ENCODE data around the gene PDE8B.

The PDE8B gene

GRCh38 chr5:77180167-77181081 lies 30.1 kb upstream of the PDE8B start:
- TF ChIP-seq GATA3 (IDR thresholded peaks at IDR 0.05; ENCODE audit: low read depth, low read length) (no peak), GATA2 (IDR thresholded peaks at IDR 0.05; ENCODE audit: low read depth, low read length) (no peak)

GRCh38 chr5:77181173-77181572 lies 29.3 kb upstream of the PDE8B start:
- TF ChIP-seq GATA3 (IDR thresholded peaks at IDR 0.05; ENCODE audit: low read depth, low read length) (no peak), GATA2 (IDR thresholded peaks at IDR 0.05; ENCODE audit: low read depth, low read length) (no peak)

- TF ChIP-seq GATA2 (IDR thresholded peaks at IDR 0.05; ENCODE audit: low read depth, low read length), result no peak
- TF ChIP-seq GATA3 (IDR thresholded peaks at IDR 0.05; ENCODE audit: low read depth, low read length), result no peak
Measured at GRCh38 chr5:77181596-77182304, 28.7 kb upstream of the PDE8B start.

GRCh38 chr5:77182367-77182766 lies 28.1 kb upstream of the PDE8B start:
- TF ChIP-seq GATA3 (IDR thresholded peaks at IDR 0.05; ENCODE audit: low read depth, low read length), result no peak
- TF ChIP-seq GATA2 (IDR thresholded peaks at IDR 0.05; ENCODE audit: low read depth, low read length), result no peak

- TF ChIP-seq GATA2 (IDR thresholded peaks at IDR 0.05; ENCODE audit: low read depth, low read length) (no peak), GATA3 (IDR thresholded peaks at IDR 0.05; ENCODE audit: low read depth, low read length) (no peak)
Measured at GRCh38 chr5:77186652-77187370, 23.7 kb upstream of the PDE8B start.

GRCh38 chr5:77189421-77189820 lies 21.1 kb upstream of the PDE8B start:
- TF ChIP-seq GATA2 (IDR thresholded peaks at IDR 0.05; ENCODE audit: low read depth, low read length), result no peak
- no peak for TF ChIP-seq GATA3 (IDR thresholded peaks at IDR 0.05; ENCODE audit: low read depth, low read length)

- TF ChIP-seq GATA2 (IDR thresholded peaks at IDR 0.05; ENCODE audit: low read depth, low read length), result no peak
- TF ChIP-seq GATA3 (IDR thresholded peaks at IDR 0.05; ENCODE audit: low read depth, low read length), result no peak
Measured at GRCh38 chr5:77192441-77193050, 17.9 kb upstream of the PDE8B start.

- TF ChIP-seq GATA3 (IDR thresholded peaks at IDR 0.05; ENCODE audit: low read depth, low read length), result no peak
- no peak for TF ChIP-seq GATA2 (IDR thresholded peaks at IDR 0.05; ENCODE audit: low read depth, low read length)
Measured at GRCh38 chr5:77194762-77195161, 15.7 kb upstream of the PDE8B start.

GRCh38 chr5:77197840-77198554 lies 12.5 kb upstream of the PDE8B start:
- TF ChIP-seq GATA3 (IDR thresholded peaks at IDR 0.05; ENCODE audit: low read depth, low read length) (no peak), GATA2 (IDR thresholded peaks at IDR 0.05; ENCODE audit: low read depth, low read length) (no peak)

- TF ChIP-seq GATA2 (IDR thresholded peaks at IDR 0.05; ENCODE audit: low read depth, low read length) (no peak), GATA3 (IDR thresholded peaks at IDR 0.05; ENCODE audit: low read depth, low read length) (no peak)
Measured at GRCh38 chr5:77200663-77201062, 9.8 kb upstream of the PDE8B start.

- TF ChIP-seq GATA2 (IDR thresholded peaks at IDR 0.05; ENCODE audit: low read depth, low read length) (no peak), GATA3 (IDR thresholded peaks at IDR 0.05; ENCODE audit: low read depth, low read length) (no peak)
Measured at GRCh38 chr5:77202145-77202544, 8.3 kb upstream of the PDE8B start.

GRCh38 chr5:77204967-77205366 lies 5.5 kb upstream of the PDE8B start:
- TF ChIP-seq GATA3 (IDR thresholded peaks at IDR 0.05; ENCODE audit: low read depth, low read length) (no peak), GATA2 (IDR thresholded peaks at IDR 0.05; ENCODE audit: low read depth, low read length) (no peak)

- TF ChIP-seq GATA2 (IDR thresholded peaks at IDR 0.05; ENCODE audit: low read depth, low read length), result no peak
- TF ChIP-seq GATA3 (IDR thresholded peaks at IDR 0.05; ENCODE audit: low read depth, low read length), result no peak
Measured at GRCh38 chr5:77208507-77209163, 1.8 kb upstream of the PDE8B start.

Measured in SH-SY5Y (cell line).